Psoas muscle (tissue), 8 donors: Measurements from ENCODE around the gene TMEM266. TPM values are rescaled to one million over a fixed set of nuclear protein-coding genes. Genes with fewer than 3 reads are reported as not detected.
A peak's percentile ranks its signal among the peaks of the same experiment; 100 is the strongest.

Experiments used
- ATAC-seq, 4 donors: fragments of 200-7000 bp; cut with Tn5 transposase; one replicate each; pipeline ENCODE4 v1.9.1; 2020; ENCODE audit warnings: moderate library complexity in 3 of 4, mild to moderate bottlenecking in 2 of 4
- DNase-seq, 2 donors: peaks; one replicate each; pipeline ENCODE4 v3.0.0-alpha.2; 2020
- H3K27ac ChIP-seq: fragments of 200-600 bp; one replicate; pipeline ENCODE4 v1.8.0; 2022
- H3K27me3 ChIP-seq, 3 donors: fragments of 200-600 bp in 1 of 3; one replicate each; pipeline versions ENCODE4 v1.6.1 to v1.8.0; 2013 to 2022; ENCODE audit warnings: low read length in 2 of 3, mild to moderate bottlenecking in 2 of 3, moderate library complexity in 1 of 3; ENCODE audit not compliant: insufficient read depth in 3 of 3
- H3K36me3 ChIP-seq, 2 donors: fragments of 200-600 bp in 1 of 2; one replicate each; pipeline versions ENCODE4 v1.6.1 to v1.8.0; 2013 to 2022; ENCODE audit warnings: low read depth in 1 of 2, mild to moderate bottlenecking in 1 of 2, moderate library complexity in 1 of 2; ENCODE audit not compliant: insufficient read depth in 1 of 2
- H3K4me1 ChIP-seq: fragments of 200-600 bp; one replicate; pipeline ENCODE4 v1.8.0; 2022
- H3K4me3 ChIP-seq: fragments of 200-600 bp; one replicate; pipeline ENCODE4 v1.8.0; 2022; ENCODE audit warnings: mild to moderate bottlenecking
- H3K9me3 ChIP-seq: fragments of 200-600 bp; one replicate; pipeline ENCODE4 v1.8.0; 2022
- WGBS, 3 donors: extraction: QIAGEN DNeasy Blood & Tissue Kit; methylation state at CpG; one replicate each; pipeline versions ENCODE4 v1.1.6 to v1.1.7; 2013; 5-methylcytosine and 5-hydroxymethylcytosine counted together
- intact Hi-C, 2 donors: fragments of 100-400 bp; cut with DNase I; formaldehyde crosslinking; loops; one replicate each; pipeline versions ENCODE4 v1.11.0 to v1.14.2; 2022
- polyA plus RNA-seq, 3 donors: library from polyadenylated mRNA; stranded (reverse); fragments of 200-250 nt; gene quantifications; one replicate each; pipeline ENCODE4 v1.2.3, GENCODE V29; 2013
- total RNA-seq, 4 donors: library from RNA; stranded (reverse); fragmentation: NEBNext Ultra II Directional in 2 of 4; extraction: Animal tissue kit (Norgen Biotek cat#: 25700) in 2 of 4; gene quantifications; one replicate each; pipeline versions ENCODE4 v1.2.1 to v1.2.4, GENCODE V29; 2021 to 2023
- TF ChIP-seq, protein P1 (sequence below): fragments of 200-600 bp; IDR thresholded peaks from one replicate; pipeline ENCODE4 v1.8.0; 2022; ENCODE audit warnings: antibody characterized with exemption
- donor health status: healthy with polysubstance abuse.
- donor health status: DM: no; HTN: no; CAD: no; lungs with moderate emphysema.
- donor health status: Bipolar disorder and iron deficiency.
- donor health status: healthy.
- donor health status: DM: yes; HTN: yes; CAD: no.
- donor health status: DM: no; HTN: no; CAD: no.
- donor health status: DM: no; HTN: no; CAD: no.
- donor health status: DM: yes; HTN: yes; CAD: no.

The TMEM266 gene
- total and polyA plus RNA-seq, 7 donors, result 0.87 to 12.1 (median 5.6) TPM

DNA sequence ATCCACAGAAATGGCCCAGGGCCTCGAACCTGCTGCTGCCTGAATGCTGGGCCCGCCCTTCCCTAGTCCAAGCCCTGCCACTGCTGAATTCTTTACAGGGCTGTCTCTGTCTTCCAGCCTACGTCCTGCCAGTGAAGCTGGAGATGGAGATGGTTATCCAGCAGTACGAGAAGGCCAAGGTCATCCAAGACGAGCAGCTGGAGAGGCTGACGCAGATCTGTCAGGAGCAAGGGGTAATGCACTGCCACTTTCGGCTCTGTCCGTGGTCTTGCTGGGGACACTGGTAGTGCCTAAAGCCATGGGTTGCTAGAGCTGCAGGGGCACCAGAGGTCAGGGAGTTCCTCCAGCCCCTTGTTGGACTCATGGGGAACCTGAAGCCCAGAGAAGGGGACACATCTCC lies 115.7 kb downstream of the TMEM266 start:
- intact Hi-C loops, result no loop called here
- no peaks in the 10 kb centered on the region for H3K9me3 ChIP-seq
- ATAC-seq, result peak in 2 of 4 donors; percentile 14 to 23
- H3K27ac ChIP-seq, result peak overlapping the region; percentile 94
- H3K36me3 ChIP-seq, result no peaks in the 10 kb centered on the region
- H3K4me3 ChIP-seq, result no peak overlapping the region
- DNase-seq, result no peak
- WGBS, 3 donors, result 43 to 46% (median 44%) methylated on average over 8 of the region's 8 CpGs
- TF ChIP-seq, protein P1, sequence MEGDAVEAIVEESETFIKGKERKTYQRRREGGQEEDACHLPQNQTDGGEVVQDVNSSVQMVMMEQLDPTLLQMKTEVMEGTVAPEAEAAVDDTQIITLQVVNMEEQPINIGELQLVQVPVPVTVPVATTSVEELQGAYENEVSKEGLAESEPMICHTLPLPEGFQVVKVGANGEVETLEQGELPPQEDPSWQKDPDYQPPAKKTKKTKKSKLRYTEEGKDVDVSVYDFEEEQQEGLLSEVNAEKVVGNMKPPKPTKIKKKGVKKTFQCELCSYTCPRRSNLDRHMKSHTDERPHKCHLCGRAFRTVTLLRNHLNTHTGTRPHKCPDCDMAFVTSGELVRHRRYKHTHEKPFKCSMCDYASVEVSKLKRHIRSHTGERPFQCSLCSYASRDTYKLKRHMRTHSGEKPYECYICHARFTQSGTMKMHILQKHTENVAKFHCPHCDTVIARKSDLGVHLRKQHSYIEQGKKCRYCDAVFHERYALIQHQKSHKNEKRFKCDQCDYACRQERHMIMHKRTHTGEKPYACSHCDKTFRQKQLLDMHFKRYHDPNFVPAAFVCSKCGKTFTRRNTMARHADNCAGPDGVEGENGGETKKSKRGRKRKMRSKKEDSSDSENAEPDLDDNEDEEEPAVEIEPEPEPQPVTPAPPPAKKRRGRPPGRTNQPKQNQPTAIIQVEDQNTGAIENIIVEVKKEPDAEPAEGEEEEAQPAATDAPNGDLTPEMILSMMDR, result no peak
- H3K27me3 ChIP-seq, result no peaks in the 10 kb centered on the region
- H3K4me1 ChIP-seq, result peaks cover 37% of the 10 kb centered on the region

DNA sequence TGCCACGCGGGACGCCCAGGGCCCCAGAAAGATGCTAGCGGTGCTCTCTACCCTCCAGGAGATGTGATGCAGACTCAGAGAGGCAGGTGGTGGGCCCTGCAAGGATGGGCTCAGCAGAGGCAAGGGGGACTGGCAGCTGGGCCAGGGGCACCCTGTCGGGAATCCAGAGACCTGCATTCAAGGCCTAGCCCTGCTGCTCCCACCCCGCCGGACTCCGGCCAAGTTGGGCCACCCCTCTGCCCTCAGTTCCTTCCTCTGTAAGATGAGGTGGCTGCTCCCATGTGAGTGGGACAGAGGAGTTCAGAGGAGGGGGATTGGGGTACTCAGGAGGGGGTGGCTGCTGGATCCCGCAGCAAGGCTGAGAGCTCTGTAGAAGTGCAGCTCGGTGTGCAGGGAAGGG lies 116.3 kb downstream of the TMEM266 start:
- Histone ChIP-seq H3K27ac (peak overlapping the region; percentile 94), H3K4me3 (no peak overlapping the region), H3K9me3 (no peaks in the 10 kb centered on the region), H3K4me1 (peaks cover 37% of the 10 kb centered on the region), H3K27me3 (no peaks in the 10 kb centered on the region), H3K36me3 (no peaks in the 10 kb centered on the region)
- DNase-seq (no peak), ATAC-seq (no peak)
- WGBS, 3 donors, result 91 to 97% (median 94%) methylated on average over 10 of the region's 10 CpGs
- intact Hi-C loops, result no loop called here
- TF ChIP-seq, protein P1, result no peak

DNA sequence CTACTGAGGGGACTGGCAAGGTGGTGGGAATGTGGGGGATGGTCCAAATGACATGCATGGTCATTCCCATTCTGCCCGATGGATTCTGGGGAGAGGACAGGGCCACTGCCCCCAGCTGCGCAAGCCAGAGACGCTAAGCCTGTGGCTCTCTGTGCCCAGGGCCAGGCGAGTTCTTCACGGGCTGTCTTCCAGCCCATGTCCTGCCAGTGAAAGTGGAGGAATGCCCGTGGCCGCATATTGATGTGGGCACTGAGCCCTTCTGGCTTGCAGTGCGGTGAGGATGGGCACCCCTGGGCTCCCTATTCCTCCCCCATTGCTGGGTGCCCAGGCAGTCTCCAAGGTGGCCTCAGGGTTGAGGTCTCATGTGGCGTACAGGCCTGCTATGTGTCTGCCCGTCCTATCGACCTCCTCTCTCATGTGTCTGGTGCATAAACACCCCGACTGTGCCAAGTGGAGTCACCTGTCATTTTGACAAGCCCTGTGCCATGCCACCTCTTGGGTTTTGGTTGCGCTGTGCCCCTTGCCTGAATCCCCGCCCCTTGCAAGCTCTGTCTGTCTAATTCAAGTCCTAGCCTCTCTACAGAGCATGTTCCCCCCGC lies 116.8 kb downstream of the TMEM266 start:
- Histone ChIP-seq H3K27me3 (no peaks in the 10 kb centered on the region), H3K4me3 (no peak overlapping the region), H3K9me3 (no peaks in the 10 kb centered on the region), H3K36me3 (no peaks in the 10 kb centered on the region), H3K27ac (peak overlapping the region; percentile 94), H3K4me1 (peaks cover 40% of the 10 kb centered on the region)
- WGBS, 3 donors, result 31 to 55% (median 35%) methylated on average over 15 of the region's 15 CpGs
- ATAC-seq (peak; percentile 62 to 70 (median 63)), DNase-seq (peak; percentile 41 to 86)
- intact Hi-C loops, result loop anchor here in 1 of 2 donors (1.0 kb wide), 1 partner anchor 13 kb away; no protein-coding TSS in a partner anchor
- TF ChIP-seq, protein P1, result no peak

DNA sequence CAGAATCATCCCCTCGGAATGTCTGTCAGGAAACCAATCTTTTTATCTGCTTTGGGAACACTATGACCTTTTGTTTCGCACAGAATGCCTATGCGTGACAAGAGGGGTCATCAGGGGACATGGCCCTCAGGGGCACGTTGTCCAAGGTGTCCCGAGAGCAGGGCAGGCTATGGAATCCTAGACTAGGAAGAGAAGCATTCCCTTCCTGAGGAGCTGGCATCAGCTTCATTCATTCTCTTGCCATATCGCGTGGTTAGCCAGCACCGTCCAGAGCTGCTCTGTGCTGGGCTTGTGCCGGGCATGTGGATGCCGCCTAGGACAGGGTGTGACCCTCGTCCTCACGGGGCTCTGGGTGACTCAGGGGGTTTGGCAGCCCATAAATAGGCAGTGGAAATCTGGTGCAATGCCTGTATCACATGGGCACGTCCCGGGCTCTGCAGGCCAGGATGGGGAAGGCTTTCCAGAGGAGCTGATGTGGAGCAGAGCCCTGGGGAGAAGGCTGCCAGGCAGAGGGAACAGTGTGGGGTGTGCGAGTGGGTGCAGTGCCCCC lies 117.8 kb downstream of the TMEM266 start:
- intact Hi-C loops, result loop anchor here in 1 of 2 donors (1.0 kb wide), 1 partner anchor 14 kb away; no protein-coding TSS in a partner anchor
- peak overlapping the region; percentile 94 for H3K27ac ChIP-seq
- H3K4me1 ChIP-seq, result peaks cover 44% of the 10 kb centered on the region
- TF ChIP-seq, protein P1, result no peak
- ATAC-seq (peak; percentile 79 to 91 (median 84)), DNase-seq (peak; percentile 87 to 95)
- no peaks in the 10 kb centered on the region for H3K36me3 ChIP-seq
- no peaks in the 10 kb centered on the region for H3K9me3 ChIP-seq
- H3K27me3 ChIP-seq, result no peaks in the 10 kb centered on the region
- 14 to 17% (median 15%) methylated on average over 15 of the region's 15 CpGs for WGBS, 3 donors
- peak overlapping the region; percentile 38 for H3K4me3 ChIP-seq
